GM18519 (cell line): ENCODE data around the gene HNRNPH3.

ENCODE experiments used
- ATAC-seq: cut with Tn5 transposase; IDR thresholded peaks from one replicate; pipeline ENCODE4 v1.9.1; 2021; ENCODE audit warnings: mild to moderate bottlenecking, moderate library complexity; ENCODE audit not compliant: unreplicated experiment, low FRiP score

Gene HNRNPH3

DNA sequence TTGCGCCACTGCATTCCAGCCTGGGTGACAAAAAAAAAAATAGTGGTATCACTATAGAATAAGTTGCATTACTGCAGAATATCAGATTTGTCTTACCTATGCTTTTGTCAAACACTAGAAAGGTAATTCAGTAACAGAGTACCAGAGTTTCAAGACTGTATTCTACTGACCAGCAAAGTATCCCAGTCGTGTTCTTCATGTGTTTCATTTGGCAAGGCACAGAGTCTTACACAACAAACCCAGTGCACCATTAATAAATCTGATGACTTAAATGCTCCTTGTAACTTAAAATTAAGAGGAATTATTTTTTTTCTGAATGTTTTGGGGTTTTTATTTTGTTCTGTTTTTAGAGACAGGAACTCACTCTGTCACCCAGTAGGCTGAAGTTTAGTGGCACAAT lies 35.3 kb downstream of the HNRNPH3 start:
- ATAC-seq: no peak

GRCh38 chr10:68371604-68372003 lies 39.7 kb downstream of the HNRNPH3 start:
- no peak for ATAC-seq

GRCh38 chr10:68385740-68386139 lies 53.9 kb downstream of the HNRNPH3 start:
- no peak for ATAC-seq
